GM18873 (cell line): ENCODE results near the gene GAB2.
"Not testable (repeated sequence)": the region's sequence is repeated elsewhere in the genome, so short reads cannot be mapped to it uniquely, and the experiment has no call there.

Source experiments
- ATAC-seq: cut with Tn5 transposase; IDR thresholded peaks from one replicate; pipeline ENCODE4 v1.9.1; 2021; ENCODE audit warnings: mild to moderate bottlenecking, moderate library complexity, moderate number of reproducible peaks; ENCODE audit not compliant: unreplicated experiment, low FRiP score

The GAB2 gene

DNA sequence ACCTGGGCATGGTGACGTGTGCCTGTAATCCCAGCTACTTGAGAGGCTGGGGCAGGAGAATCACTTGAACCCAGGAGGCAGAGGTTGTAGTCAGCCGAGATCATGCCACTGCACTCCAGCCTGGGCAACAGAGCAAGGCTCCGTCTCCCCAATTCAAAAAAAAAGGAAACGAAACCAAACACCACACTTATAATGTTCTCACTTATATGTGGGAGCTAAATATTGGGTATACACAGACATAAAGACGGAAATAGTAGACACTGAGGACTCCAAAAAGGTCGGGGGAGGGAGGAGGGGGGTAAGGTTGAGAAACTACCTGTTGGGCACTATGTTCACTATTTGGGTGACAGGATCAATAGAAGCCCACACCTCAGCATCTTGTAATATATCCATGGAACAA, 94.3 kb downstream of the GAB2 start:
- no peak for ATAC-seq

- ATAC-seq: no peak
These were observed 98.1 kb downstream of the GAB2 start for GRCh38 chr11:78319453-78319955.

DNA sequence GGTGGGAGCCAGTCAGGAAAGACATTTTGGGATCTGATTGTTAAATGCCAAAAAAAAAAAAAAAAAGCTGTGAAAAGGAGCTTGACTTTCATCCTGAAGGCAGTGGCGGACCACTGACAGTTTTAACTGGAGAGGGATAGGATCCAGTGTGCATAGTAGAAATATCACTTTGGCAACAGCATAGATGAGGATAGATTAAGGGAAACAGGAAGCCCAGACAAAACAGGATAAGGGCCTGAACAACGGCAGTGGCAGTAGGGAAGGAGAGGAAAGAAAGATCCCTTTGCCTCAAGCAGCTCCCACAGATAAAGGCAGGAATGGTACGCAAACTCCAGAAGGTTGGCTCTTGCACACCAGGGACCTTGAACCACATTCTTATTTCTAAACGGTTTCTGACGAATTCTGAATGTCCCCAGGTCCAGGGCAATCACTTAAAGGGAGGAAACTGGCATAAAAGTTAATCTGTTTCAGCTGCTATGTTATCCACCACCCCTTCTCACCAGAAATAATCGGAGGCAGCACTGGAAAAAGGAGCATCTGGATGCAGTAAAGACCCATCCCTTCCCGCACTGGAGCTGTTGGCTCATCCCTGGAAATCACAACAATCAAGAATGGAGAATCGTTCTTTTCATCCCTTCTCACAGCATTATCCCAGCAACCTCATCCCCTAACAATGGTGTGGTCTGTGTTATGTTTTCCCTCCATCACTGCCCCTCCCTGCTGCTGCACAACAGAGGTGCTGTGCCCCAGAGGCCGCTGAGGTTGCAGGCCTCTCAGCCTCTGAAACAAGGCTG, 99.1 kb downstream of the GAB2 start:
- ATAC-seq: no peak

DNA sequence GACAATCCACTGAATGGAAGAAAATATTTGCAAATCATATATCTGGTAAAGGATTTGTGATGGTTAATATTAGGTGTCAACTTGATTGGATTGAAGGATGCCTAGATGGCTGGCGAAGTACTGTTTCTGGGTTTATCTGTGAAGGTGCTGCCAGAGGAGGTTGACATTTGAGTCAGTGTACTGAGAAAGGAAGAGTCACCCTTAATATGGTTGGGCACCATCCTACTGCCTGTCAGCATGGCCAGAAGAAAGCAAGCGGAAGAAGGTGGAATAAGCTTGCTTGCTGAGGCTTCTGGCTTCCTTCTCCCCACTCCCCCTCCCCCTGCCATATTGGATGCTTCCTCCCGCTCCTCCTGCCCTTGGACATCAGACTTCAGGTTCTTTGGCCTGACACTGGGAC, 101.9 kb downstream of the GAB2 start:
- ATAC-seq: no peak

- ATAC-seq: no peak
These were observed 102.9 kb downstream of the GAB2 start for GRCh38 chr11:78314762-78315161.

DNA sequence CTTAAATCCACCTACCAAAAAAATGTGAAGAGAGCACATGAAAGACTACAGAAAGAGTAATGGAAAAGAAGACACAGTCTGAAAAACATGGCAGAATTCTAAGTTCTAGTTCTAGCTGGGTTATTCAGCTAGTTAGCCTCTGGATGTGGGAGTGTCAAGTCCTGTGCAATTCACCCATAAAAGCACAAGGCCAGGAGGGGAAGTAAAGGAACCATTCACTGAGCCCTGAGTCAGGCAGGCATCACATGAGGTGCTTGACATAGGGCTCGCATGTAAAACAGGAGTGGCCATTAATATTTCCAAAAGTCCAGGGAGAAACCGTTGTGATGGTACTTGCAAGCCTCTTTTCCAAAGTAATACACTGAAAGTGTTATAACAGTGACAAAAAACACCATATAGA, 103.7 kb downstream of the GAB2 start:
- ATAC-seq: no peak

DNA sequence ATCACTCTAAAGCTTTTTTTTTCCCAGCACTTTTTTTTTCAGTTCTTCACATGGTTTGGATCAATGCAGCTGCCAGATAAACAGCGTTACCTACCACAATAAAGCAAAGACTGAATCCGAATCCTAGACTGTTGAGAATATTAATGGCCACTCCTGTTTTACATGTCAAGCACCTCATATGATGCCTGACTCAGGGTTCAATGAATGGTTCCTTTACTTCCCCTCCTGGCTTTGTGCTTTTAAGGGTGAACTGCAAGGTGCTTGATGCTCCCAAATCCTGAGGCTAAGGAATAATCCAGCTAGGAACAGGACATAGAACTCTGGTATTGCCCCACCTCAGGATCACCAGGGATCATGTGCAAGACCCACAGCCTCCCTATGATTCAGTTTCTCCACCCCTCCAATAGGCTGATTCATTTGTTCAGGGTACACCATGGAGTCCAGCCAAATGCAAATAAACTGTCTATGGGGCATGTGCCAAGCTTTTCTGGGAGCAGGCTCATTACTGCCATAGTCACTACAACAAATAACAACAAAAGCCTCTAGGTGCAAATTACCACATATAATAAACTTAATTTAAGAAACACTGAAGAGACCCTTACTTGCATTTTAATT, 104.3 kb downstream of the GAB2 start:
- no peak for ATAC-seq

DNA sequence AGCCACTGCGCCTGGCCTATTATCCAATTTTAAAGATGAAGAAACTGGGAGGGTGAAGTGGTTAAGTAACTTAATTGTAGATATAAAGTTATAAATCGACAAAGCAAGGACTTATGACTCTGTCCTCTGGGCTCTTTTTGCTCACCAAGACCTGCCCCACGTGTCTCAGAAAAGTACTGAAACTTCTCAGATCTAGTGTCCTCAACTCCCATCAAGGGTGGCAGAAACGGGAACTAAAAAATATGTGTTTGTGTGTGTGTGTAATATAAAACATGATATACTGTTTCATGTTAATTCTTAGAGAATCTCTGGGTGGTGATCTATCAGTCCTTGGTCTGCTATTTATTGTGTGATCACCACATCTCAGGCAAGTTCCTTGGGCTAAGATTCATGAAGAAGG, 104.9 kb downstream of the GAB2 start:
- ATAC-seq: no peak

GRCh38 chr11:78311702-78312371, 105.8 kb downstream of the GAB2 start:
- no peak for ATAC-seq

DNA sequence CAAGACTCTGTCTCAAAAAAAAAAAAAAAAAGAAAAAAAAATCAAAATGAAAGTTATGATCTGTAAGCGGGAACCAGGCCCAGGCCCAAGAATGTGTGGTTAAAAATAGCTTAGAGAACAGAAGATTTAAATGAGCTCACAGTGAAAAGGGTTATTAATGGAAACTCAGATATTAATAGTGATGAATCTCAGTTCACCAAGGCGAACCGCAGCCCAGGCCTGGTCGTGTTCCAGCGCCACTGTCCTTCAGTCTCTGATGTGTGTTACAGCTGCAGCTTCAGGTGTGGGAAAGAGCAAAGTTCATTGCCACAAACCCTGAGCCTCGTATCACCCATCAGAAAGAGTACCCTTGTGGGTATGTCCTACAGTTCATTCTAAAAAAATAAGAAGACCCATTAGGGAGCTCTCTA, 107.1 kb downstream of the GAB2 start:
- peak; percentile 86 for ATAC-seq

DNA sequence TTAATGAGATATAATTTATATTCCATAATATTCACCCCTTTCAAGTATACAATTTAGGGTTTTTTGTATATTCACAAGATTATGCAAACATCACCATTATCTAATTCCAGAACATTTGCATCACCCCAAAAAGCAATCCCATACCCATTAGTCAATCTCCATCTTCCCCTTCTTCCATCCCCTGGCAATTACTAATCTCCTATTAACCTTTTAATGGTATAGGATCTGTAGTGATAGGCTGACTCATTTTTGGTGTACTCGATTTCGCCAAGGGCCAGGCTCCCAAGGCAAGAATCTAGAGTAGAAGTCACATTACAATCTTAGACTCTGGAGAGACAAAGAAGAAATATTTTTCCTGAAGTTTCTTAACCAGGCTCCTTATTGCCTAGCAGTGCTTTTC, 113.4 kb downstream of the GAB2 start:
- no peak for ATAC-seq

- no peak for ATAC-seq
These were observed 117.3 kb downstream of the GAB2 start for GRCh38 chr11:78300108-78300839.

DNA sequence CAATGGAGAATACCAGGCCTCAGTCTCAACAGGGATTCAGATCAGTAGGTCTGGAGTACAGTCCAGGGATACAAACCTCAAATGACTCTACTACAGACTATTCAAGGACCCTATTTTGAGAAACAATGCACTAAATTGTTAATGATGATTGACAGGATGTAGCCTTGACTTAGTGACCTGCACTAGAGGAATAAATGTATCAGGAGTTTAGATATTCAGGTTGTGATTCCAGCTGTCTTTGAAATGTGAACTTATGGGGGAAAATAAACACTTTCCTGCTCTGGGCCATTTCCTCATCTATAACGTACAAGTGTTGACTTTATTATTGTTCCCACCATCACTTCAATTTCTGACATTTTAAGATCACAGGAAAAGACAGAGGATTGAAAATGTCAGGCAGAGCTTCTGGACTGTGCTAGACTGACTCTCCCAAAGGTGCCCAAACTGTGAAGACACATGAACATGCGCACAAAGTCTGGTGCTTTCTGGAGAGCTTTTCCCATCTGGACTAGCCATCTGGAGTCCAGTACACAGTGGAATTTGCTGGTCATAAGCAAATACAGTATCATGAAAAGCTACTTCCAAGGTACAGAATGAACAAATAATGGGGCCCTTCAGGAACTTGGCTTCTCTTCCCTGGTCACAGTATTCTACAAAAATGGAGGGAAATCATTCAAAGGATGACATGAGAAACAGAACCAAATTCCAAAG, 118.5 kb downstream of the GAB2 start:
- no peak for ATAC-seq

- no peak for ATAC-seq
These were observed 119.3 kb downstream of the GAB2 start for GRCh38 chr11:78298291-78298771.

DNA sequence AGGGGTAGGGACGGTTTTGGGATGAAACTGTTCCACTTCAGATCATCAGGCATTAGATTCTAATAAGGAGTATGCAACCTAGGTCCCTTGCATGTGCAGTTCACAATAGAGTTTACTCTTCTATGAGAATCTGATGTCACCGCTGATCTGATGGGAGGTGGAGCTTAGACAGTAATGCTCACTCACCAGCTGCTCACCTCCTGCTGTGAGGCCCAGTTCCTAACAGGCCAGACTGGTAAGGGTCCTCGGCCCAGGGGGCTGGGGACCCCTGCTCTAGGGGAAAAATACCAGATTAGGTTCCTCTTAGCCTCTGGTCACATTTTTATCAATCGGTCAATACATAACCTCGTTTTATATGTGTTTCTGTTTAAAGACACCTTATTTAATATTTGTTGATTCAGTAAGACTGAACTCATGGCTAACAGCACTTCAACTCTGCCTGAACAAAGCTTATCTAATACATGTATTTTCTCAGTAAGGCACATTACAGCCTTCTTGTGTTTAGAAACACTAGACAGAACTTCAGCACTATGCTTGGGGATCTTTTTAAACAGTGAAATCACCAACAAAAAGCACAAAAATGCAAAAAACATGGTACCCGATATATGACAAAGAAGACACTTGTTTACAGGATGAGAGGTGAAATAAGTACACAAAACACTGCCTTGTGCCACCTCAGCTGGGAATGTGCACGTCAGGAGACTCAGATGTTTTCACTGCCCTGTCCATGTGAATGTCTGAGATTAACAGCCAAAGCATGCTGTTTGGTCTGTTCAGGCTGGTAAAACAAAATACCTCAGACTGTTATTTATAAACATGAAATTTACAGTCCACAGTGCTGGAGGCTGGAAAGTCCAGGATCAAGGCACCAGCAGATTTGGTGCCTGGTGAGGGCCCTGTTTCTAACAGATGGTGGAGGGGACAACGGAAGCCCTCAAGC, 121.4 kb downstream of the GAB2 start:
- ATAC-seq: no peak

DNA sequence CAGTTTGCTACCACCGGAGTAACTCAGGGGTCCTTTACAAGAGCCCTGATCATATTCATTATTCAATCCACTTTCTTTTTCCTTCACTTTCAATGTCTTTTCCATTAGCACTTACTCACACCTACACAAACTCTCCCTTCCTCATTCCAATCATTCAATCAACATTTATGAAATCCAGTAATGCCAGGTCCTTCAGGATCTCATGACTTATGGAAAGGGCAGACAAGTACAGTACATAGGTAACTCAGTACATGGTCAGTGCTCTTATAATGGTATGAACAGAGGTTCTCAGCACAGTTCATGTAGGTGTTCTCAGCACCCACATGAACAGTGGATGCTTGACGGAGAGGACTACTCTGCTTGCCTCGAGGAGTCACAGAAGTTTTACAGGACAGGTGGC, 122.3 kb downstream of the GAB2 start:
- ATAC-seq: no peak

DNA sequence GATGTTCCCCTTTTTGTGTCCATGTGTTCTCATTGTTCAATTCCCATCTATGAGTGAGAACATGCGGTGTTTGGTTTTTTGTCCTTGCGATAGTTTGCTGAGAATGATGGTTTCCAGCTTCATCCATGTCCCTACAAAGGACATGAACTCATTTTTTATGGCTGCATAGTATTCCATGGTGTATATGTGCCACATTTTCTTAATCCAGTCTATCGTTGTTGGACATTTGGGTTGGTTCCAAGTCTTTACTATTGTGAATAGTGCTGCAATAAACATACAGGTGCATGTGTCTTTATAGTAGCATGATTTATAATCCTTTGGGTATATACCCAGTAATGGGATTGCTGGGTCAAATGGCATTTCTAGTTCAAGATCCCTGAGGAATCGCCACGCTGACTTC, 123.5 kb downstream of the GAB2 start:
- not testable (repeated sequence) for ATAC-seq

GRCh38 chr11:78293536-78293935, 124.1 kb downstream of the GAB2 start:
- no peak for ATAC-seq
